Renal cortical epithelial cell (primary cell): ENCODE measurements around the gene CSNK1D. TPM values are rescaled to one million over a fixed set of nuclear protein-coding genes. Genes with fewer than 3 reads are reported as not detected.

Experiments used
- DNase-seq: peaks from one replicate; pipeline ENCODE4 v3.0.0-alpha.2; 2011; ENCODE audit warnings: low read depth
- total RNA-seq: library from RNA; depleted of rRNA; stranded (reverse); fragments of >200 nt; gene quantifications from 2 replicates; pipeline ENCODE4 v1.2.3, GENCODE V29; 2014

CSNK1D gene
- total RNA-seq, 1 donor from 2014 or later = 115 TPM

DNA sequence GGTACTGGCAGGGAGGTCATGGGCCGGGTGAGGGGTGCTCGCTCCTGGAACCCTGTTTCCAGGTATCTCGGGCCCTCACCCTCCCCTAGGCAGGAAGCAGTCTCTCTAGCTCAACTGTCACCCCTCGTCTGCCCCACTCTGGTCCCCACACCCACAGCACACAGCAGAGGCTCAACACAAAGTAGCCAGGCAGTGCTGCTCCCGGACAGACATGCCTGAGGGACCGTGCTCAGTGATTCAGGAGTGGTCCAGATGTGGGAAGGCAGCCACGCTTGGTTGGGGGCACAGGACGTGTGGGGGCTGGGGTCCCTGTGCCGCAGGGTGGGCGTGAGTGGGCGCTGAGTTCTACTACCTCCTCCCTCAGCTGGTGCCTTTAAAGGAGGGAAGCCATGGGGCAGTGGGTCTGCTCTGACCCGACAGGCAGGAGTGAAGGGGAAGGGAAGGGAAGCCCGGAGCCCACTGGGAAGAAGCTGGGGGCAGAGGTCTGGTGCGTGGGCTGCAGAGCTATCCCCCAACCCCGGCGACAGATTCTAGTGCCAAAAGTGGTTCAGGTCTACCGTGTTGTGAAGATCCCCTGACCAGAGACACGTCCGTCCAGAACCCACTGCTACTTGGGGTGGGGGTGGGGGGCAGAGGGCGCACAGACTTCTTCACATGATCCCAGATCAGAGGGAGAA is 32.9 kb downstream of the CSNK1D start:
- DNase-seq = no peak

DNA sequence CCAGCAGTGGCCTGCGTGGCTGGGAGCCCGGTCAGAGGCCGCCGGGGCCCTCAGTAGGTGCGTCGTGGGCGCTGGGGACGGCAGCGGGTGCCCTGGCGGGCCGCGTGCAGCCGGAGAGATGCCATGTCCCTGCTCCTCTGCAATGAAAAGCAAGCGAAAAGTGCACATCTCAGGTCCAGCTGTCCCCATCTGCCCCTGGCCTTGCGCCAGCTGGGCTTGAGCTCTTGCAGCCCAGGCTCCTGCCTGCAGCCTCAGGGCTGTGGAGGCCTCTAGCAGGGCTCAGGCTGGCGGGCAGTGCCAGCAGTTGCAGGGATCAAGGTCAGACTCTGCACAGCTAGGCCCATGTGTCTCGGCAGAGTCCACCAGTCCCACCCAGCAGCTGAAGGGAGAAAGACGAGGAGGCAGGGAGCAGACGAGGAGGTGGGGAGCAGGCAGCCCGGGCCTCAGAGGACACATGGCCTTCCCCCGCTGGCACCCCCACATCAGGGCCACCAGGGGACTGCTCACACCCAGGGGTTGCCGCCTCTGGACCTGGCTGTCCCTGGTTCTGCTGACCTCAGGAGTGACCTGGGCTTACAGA is 33.5 kb downstream of the CSNK1D start:
- no peak for DNase-seq

DNA sequence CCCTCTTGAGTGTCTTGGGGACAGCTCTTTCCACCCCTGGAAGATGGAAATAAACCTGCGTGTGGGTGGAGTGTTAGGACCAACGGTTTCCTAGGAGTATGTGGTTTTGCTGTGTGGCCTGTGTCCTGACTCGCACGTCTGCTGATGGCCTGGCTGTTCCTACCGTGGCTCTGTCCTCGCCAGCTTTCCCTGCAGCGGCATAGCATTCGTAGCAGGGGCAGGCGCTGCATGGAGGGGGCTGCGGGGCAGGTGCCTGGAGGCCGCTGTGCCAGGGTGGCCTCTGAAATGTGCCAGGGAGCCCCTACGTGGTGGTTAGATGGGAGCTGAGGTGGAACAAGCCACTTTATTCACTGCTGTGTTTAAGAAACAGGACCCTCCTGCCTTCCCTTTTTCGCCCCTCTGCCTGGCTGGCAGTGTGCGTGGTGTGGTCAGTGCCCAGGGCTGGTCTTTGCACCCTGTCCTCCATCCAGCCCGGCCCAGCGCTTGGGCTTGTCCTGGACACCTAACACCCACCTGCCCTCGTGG is 34.0 kb downstream of the CSNK1D start:
- DNase-seq = no peak

DNA sequence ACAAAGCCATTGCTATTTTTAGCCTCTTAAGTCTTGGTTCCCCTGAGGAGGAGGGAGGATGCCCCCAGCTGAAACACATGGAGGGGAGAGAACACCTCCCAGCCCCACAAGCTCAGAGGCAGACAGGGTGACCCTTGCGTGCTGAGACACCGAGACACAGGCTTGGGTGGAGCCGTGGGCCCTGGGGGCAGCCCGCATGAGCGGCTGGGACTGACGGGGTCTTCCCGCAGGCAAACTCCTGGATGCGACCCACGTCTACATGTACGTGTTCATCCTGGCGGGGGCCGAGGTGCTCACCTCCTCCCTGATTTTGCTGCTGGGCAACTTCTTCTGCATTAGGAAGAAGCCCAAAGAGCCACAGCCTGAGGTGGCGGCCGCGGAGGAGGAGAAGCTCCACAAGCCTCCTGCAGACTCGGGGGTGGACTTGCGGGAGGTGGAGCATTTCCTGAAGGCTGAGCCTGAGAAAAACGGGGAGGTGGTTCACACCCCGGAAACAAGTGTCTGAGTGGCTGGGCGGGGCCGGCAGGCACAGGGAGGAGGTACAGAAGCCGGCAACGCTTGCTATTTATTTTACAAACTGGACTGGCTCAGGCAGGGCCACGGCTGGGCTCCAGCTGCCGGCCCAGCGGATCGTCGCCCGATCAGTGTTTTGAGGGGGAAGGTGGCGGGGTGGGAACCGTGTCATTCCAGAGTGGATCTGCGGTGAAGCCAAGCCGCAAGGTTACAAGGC is 34.9 kb downstream of the CSNK1D start:
- peak; percentile 69 for DNase-seq

DNA sequence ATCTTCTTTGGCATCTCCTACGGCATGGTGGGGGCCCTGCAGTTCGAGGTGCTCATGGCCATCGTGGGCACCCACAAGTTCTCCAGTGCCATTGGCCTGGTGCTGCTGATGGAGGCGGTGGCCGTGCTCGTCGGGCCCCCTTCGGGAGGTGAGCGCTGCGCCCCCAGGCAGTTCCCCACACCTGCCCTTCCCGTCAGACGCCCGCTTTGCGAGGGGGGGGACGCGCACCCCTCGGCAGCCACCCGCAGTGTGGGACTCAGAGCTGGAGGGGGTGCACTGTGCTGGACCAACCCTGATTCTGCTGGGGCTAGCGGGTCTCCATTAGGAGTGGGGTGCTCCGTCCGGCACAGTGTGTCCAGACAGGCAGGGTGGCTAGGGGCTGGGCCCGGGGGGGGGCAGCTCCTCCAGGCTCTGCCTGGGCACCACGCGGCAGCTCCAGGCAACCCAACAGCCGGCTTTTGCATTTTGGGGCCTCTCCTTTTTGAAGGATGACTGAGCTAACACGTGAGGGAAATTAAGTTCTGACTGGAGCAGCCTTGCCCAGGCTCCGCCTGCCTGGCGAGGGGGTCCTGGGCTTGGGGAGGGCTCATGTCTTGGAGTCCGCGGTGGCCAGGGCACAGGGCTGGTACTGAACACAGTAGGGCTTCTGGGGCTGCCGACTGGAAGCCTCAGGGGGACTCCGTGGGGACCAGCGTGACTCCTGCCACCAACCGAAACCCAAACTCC is 35.6 kb downstream of the CSNK1D start:
- no peak for DNase-seq

DNA sequence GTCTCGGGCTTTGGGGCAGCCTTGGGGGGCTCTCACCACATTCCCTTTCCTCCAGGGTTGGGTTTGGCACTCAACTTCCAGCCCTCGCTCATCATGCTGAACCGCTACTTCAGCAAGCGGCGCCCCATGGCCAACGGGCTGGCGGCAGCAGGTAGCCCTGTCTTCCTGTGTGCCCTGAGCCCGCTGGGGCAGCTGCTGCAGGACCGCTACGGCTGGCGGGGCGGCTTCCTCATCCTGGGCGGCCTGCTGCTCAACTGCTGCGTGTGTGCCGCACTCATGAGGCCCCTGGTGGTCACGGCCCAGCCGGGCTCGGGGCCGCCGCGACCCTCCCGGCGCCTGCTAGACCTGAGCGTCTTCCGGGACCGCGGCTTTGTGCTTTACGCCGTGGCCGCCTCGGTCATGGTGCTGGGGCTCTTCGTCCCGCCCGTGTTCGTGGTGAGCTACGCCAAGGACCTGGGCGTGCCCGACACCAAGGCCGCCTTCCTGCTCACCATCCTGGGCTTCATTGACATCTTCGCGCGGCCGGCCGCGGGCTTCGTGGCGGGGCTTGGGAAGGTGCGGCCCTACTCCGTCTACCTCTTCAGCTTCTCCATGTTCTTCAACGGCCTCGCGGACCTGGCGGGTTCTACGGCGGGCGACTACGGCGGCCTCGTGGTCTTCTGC is 36.3 kb downstream of the CSNK1D start:
- no peak for DNase-seq

DNA sequence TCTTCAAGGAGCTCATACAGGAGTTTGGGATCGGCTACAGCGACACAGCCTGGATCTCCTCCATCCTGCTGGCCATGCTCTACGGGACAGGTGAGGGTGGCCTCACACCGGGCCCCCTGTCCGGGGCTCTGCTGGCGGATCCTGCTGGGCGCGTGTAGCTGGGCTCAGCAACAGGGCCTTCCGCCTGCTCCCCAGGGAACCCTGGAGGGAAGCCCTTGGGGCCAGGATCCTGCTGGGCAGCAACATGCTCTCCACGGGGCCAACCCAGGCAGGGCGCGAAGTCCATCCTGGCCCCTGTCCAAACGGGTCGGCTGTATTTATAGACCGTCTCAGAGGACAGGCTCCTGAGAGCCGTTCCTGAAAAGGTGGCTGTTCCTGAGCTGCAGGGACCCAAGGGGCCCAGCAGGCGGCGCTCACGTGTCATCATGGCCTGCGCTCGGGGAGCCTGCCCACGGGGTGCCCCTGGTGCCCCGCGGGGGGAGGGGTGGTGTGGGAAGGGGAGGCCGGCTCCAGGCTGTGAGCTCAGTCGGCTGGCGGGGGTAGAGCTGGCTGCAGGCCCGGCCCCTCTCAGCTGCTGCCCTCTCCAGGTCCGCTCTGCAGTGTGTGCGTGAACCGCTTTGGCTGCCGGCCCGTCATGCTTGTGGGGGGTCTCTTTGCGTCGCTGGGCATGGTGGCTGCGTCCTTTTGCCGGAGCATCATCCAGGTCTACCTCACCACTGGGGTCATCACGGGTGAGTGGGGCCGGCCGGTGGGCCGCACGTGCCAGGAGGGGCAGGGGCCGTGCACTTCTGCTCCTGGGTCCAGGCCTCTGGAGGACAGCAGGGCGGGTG is 37.1 kb downstream of the CSNK1D start:
- no peak for DNase-seq

DNA sequence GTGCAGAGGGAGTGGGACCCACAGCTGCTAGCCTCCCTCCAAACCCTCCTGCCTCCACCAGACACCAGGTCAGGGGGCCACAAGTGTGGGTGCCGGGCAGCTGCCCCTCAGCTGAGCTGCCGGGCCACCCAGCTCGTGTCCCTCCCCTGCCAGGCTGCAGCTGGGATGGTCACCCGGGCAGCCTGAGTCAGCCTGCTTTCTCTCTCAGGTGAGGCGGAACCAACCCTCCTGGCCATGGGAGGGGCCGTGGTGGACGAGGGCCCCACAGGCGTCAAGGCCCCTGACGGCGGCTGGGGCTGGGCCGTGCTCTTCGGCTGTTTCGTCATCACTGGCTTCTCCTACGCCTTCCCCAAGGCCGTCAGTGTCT is 37.7 kb downstream of the CSNK1D start:
- no peak for DNase-seq

DNA sequence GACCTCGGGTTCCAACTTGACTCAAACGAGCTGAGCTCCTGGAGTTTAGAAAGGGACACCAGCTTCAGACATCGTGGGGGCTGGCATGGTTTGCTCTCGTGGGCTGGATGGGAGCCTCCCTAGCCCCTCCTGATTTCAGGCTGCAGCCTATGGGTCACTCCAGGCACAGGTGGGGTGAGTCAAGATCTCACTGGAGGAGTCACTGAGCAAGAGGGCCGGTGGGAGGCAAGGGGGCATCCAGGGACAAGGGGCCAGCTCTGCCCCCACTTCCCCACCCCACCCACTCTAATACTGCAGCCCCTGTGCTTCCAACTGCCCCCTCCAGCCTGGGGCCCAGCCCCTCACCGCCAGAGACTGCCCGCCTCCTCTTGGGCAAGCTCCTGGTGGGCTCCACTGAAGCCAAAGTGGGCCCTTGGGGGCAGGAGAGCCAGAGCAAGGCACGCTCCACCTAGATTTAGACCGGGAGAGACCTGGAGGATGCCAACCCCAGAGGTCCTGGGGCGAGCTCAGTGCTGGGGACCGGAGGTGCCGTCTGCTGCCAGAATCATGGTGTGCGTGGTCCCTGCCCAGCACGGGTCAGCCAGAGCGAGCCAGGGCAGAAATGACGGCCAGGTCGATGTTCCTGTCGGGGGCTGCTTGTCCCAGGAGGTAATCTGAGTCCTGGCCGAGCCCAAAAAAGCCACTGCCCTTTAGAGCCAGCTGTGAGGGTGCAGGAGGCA is 38.3 kb downstream of the CSNK1D start:
- no peak for DNase-seq

DNA sequence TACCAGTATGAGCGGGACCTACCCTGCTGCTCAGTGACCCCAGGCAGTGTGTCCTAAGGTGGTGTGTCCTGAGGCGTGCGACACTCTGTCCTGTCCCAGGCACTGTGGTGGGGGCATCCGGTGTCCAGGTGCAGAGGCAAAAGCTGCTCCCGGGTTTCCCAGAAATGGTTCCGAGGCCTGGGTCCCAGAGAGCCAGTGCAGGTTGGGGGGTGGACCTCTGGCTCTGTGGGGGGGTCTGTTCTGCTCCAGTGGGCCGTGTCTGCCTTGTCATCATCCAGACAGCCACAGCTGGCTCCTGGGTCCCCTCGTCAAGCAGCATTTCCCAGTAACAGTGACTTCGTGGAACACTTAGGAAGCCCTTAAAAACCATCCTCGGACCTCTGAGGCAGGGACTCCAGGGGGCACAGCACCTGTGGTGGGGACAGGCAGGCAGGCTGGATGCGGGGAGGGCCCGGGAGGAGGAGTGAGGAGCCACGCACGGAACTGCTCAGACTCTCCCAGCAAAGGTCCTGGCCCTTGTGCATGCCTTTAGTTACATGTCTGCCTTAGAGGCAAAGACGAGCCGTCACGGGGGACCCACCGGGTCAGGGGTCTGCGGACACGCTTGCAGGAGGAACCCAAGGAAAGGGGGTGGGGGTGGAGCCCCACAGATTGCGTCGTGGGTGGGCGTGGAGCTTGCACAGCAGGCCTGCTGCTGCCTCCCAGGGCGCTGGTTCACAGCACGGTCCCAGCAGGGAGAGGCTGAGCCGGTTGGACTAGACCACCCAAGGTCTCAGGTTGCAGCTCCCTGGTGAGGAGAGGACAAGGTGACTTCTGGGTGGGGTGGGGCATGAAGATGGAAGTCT is 39.1 kb downstream of the CSNK1D start:
- DNase-seq = no peak

DNA sequence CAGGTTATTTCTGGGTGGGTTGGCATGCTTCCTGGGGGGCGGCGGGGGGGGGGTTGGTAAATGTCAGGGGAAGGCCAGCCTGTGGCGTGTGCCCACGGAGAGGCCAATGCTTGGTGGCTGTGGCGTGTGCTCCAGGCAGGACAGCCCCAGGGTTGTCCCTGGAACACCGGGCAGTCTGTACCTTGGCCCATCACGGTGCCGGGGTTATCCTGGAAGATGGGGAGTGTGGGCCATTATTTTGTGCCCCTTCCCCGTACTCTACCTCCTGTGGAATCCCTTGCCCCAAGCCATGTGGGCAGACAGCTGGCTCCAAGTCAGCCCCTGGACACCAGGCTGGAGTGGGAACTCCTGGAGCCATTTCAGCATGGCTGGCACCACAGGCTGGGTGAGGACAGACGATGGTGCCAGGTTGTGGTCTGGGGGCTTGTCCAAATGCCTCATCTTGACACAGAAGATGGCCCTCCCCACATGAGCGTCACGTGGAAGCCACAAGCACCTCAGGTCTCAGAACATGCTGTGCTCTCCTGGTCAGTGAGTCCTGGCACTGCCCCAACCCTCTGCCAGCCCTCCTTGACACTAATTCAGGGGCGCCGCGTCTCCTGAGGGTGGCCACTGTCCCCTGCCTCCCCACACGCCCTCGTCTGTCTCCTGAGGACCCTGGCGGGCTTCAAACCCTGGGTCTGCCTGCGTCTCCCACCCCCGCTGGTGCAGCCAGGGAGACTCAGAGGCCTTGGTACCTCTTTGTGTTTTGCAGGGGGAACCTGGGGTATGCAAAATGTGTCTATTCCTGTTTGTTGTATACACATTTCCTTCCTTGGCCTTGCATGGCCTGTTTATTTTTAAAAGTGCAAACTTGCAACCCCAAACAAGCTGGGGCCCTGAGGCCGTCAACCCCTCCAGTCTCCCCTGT is 40.4 kb downstream of the CSNK1D start:
- no peak for DNase-seq

DNA sequence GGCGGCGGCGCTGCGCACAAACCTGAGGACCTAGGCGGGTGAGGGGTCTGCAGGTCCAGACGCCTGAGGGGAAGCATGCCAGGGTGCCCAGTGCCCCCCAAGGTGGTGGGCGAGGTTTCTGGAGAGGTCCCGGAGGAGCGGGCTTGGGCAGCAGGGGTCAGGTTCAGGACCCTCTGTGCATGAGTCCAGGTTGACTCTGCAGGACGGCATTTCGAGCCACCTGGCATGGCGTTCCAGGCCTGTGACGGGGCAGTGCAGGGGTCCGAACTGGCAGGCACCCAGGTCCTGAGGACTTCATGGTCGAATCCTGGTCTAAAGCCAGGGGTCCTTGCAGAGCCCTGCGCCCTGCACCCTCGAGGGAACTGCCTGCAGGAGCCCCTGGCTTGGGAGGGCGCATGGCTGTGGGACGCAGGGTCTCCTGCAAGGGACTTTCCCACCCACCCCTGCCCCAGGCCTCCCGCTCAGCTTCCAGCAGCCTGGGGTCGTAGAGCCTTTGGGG is 41.1 kb downstream of the CSNK1D start:
- no peak for DNase-seq

DNA sequence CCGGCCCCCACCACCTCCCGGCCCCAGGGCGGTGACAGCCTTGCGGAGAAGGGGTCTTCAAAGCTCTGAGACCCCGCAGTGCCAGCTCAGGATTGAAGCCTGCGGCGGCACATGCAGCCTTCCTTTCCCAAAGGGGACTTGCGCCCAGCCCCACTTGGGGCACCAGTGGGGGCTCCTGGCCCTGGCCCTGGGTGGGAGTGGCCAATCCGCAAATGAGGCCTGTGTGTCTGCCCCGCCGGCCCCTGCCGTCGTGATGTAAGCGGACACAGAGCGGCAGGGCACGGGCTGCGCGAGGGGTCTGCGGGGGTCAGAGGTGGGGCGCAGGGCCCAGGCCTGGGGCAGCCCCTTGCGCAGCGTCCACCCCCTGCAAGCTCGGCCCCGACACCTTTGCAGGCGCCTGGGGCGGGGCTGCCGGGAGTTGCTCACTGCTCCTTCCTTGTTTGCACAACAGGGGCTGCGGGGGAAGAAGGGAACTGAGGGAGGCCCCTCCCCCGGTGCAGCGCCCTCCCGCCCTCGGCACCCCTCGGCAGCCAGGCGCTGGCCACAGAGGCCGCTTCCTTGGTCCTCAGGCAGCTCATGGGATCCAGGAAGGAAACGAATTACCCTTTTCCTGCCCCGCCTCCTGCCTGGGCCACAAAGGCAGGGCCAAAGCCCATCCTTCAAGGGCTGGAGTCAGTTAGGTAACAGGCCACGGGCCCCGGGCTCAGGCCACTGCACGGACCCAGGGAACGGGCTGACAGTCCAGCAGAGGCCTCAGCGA is 41.8 kb downstream of the CSNK1D start:
- DNase-seq = peak; percentile 61

DNA sequence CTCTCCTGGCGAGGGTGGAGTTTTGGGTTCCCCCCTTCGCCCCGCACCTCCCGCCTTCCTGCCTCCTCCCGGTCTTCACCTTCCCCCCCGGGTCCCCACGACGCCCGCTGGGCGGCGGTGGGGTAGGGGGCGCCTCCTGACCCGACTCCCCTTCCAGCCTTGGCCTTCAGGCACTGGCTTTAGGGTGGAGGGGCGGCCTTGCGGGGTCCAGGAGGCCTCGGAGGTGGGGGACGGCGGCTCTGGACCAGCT is 42.3 kb downstream of the CSNK1D start:
- DNase-seq = no peak

DNA sequence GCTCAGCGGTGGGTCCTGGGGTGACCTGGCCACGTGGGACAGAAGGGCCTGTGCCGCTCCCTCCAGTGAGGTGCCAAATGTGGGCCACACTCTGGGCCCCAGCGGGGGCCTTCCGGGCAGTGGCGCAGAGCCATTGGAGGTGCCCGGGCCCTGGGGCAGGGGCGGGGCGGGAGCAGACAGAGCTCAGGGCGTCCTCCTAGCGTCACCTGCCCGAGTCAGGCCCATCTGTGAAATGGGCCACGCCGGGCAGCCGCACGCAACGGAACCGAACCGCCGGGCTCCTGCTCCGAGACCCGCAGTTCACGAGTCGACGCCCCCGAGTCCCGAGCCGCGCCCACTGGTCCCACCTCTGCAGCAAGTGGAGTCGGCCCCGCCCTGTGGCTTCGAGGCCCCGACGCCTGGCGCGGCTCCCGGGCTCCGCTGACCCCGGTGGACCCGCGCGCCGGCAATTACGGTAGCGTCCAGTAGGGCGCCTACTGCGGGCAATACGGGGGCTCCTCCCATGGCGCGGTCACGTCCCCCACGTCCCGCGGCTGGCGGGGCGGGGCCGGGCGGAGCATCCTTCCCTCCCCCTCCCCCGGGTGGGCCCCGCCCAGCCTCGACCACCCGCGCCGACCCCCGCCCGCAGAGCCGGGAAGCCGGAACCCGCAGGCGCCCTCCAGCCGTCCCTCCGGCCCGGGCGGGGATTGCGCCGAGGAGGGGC is 42.7 kb downstream of the CSNK1D start:
- DNase-seq = no peak

DNA sequence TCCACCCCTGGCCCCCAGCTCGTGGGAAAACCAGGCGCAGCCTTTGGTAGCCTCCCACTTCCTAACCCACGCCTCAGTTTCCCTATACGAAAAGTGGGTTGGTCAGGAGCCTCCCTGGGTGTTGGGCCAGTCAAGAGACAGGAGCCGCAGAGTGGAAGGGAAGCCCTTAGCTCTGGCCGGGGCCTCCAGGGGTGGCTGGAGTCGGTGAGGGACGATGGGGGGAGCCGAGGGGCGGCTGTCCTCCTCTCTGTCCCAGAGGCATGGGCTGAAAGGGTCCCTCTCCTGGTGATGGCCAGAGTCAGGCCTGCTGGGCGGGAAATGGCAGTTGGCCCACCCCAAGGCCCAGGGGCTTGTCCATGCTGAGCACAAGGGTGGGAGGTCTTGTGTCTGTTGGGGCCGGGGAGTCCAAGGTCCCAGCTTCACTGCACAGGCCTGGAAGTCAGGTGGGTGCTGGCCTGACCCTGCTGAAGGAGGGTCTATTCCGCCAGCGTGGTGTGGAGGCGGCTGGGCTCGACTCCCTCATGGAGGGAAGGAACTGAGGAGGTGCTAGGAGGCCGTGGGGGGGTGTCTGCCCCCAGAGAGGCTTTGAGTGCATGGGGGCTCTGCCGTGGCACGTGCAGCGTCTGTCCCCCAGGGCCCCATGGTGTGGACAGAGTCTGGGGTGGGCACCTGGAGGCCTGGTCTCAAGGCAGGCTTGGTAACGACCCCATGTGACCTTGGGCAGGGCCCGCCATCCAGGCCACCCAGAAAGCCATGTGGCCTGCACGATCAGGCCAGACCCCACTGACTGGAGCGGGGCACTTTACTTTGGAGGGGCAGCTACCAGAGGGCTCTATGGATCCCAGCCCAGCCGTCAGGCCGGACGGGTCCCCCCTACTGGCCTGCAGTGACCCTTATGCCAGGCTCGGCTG is 43.5 kb downstream of the CSNK1D start:
- DNase-seq = no peak
